ENCODE data around the gene COPS9.

- TF ChIP-seq, protein P1, sequence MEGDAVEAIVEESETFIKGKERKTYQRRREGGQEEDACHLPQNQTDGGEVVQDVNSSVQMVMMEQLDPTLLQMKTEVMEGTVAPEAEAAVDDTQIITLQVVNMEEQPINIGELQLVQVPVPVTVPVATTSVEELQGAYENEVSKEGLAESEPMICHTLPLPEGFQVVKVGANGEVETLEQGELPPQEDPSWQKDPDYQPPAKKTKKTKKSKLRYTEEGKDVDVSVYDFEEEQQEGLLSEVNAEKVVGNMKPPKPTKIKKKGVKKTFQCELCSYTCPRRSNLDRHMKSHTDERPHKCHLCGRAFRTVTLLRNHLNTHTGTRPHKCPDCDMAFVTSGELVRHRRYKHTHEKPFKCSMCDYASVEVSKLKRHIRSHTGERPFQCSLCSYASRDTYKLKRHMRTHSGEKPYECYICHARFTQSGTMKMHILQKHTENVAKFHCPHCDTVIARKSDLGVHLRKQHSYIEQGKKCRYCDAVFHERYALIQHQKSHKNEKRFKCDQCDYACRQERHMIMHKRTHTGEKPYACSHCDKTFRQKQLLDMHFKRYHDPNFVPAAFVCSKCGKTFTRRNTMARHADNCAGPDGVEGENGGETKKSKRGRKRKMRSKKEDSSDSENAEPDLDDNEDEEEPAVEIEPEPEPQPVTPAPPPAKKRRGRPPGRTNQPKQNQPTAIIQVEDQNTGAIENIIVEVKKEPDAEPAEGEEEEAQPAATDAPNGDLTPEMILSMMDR (IDR thresholded peaks at IDR 0.05; ENCODE audit: low read depth, low read length) = no peak
- no peak for TF ChIP-seq EZH2phosphoT487 (IDR thresholded peaks at IDR 0.05; ENCODE audit: low read depth)
These were observed 30.1 kb upstream of the COPS9 start for GRCh38 chr2:240166191-240166590.
